H1 (cell line): Measurements from ENCODE around the gene UGT1A7. TPM values are rescaled to one million over a fixed set of nuclear protein-coding genes. Genes with fewer than 3 reads are reported as not detected.

Experiments
- CTCF ChIA-PET: fragments of 300-600 bp; sonication (Branson Sonifier 250); formaldehyde crosslinking; loops from one replicate; lab custom pipeline; 2021; ENCODE audit not compliant: partially characterized antibody; lab: Charles Lee
- POLR2A ChIA-PET: fragments of 300-600 bp; sonication (Branson Sonifier 250); formaldehyde crosslinking; loops from one replicate; lab custom pipeline; 2021; ENCODE audit warnings: inconsistent platforms; ENCODE audit not compliant: partially characterized antibody; lab: Charles Lee
- DNase-seq, 2 experiments: peaks; one replicate each; pipeline versions ENCODE4 v3.0.0 to v3.0.0-alpha.2; 2010 to 2022; ENCODE audit warnings: low spot score in 2 of 2, low read depth in 1 of 2, mixed read lengths in 1 of 2
- FAIRE-seq: peaks from 2 replicates; lab custom pipeline; 2011; peaks lifted over from hg19 to GRCh38; lab: Jason Lieb, UNC
- H2AFZ ChIP-seq: 2 replicates; pipeline ENCODE4 v1.8.1; 2012; ENCODE audit warnings: low read length, inconsistent platforms
- H2AK5ac ChIP-seq: 2 replicates; pipeline ENCODE4 v1.6.1; 2013; ENCODE audit warnings: low read depth, low read length
- H2BK120ac ChIP-seq: replicated peaks from 2 replicates; pipeline ENCODE3; 2013; ENCODE audit warnings: low read depth, low read length, inconsistent platforms
- H2BK12ac ChIP-seq: 2 replicates; pipeline ENCODE4 v1.6.1; 2013; ENCODE audit warnings: low read depth, low read length
- H2BK15ac ChIP-seq: 2 replicates; pipeline ENCODE4 v1.6.1; 2013; ENCODE audit warnings: low read length
- H2BK20ac ChIP-seq: 2 replicates; pipeline ENCODE4 v1.6.1; 2013; ENCODE audit warnings: low read length
- H2BK5ac ChIP-seq: 2 replicates; pipeline ENCODE4 v1.6.1; 2013; ENCODE audit warnings: low read depth, low read length
- H3K14ac ChIP-seq: 2 replicates; pipeline ENCODE4 v1.6.1; 2013; ENCODE audit warnings: inconsistent platforms; ENCODE audit not compliant: insufficient read length
- H3K18ac ChIP-seq: 2 replicates; pipeline ENCODE4 v1.6.1; 2013; ENCODE audit warnings: low read length; ENCODE audit errors: extremely low read depth
- H3K23ac ChIP-seq: 2 replicates; pipeline ENCODE4 v1.6.1; 2013; ENCODE audit warnings: inconsistent platforms; ENCODE audit not compliant: insufficient read length
- H3K23me2 ChIP-seq: 2 replicates; pipeline ENCODE4 v1.6.1; 2013; ENCODE audit warnings: low read depth, low read length
- H3K27ac ChIP-seq: 2 replicates; pipeline ENCODE4 v1.6.1; 2011; ENCODE audit warnings: low read depth, low read length, inconsistent platforms
- H3K27me3 ChIP-seq, 4 experiments: replicated peaks in 1 of 4; 1 replicate in 1 of 4; 2 replicates in 3 of 4; pipeline versions ENCODE4 v1.6.1 to v1.8.1; 2011 to 2013; ENCODE audit warnings: low read length in 3 of 4, mild to moderate bottlenecking in 3 of 4, inconsistent platforms in 2 of 4, mixed read lengths in 2 of 4, moderate library complexity in 1 of 4; ENCODE audit not compliant: control insufficient read depth in 3 of 4, insufficient read depth in 3 of 4; ENCODE audit errors: extremely low read depth in 1 of 4
- H3K36me3 ChIP-seq, 4 experiments: 2 replicates each; pipeline versions ENCODE4 v1.6.1 to v1.8.1; 2011 to 2013; ENCODE audit warnings: mild to moderate bottlenecking in 4 of 4, low read length in 3 of 4, moderate library complexity in 2 of 4, control low read depth in 1 of 4, inconsistent platforms in 1 of 4; ENCODE audit not compliant: insufficient read depth in 4 of 4, control insufficient read depth in 2 of 4
- H3K4ac ChIP-seq: replicated peaks from 2 replicates; pipeline ENCODE3; 2013; ENCODE audit warnings: low read length, low read depth, mixed read lengths, inconsistent platforms; ENCODE audit not compliant: insufficient read length
- H3K4me1 ChIP-seq, 4 experiments: replicated peaks in 1 of 4; 1 replicate in 1 of 4; 2 replicates in 3 of 4; pipeline versions ENCODE4 v1.6.1 to v1.8.1; 2011 to 2013; ENCODE audit warnings: low read length in 3 of 4, inconsistent platforms in 2 of 4, mixed read lengths in 1 of 4; ENCODE audit not compliant: insufficient read depth in 4 of 4, control insufficient read depth in 3 of 4
- H3K4me2 ChIP-seq, 2 experiments: 2 replicates each; pipeline versions ENCODE4 v1.6.1 to v1.8.1; 2011 to 2013; ENCODE audit warnings: low read depth in 2 of 2, low read length in 2 of 2, control low read depth in 1 of 2, inconsistent platforms in 1 of 2, mild to moderate bottlenecking in 1 of 2; ENCODE audit not compliant: insufficient read depth in 1 of 2
- H3K4me3 ChIP-seq, 4 experiments: fragments of 200-600, 300-600 bp in 1 of 4; sonication (generic), shearing (Covaris generic), sonication (Bioruptor Twin) in 1 of 4; 2 replicates each; pipeline versions ENCODE4 v1.5.1 to v1.8.1; 2011 to 2016; ENCODE audit warnings: low read length in 4 of 4, low read depth in 3 of 4, control low read depth in 2 of 4, inconsistent platforms in 2 of 4, mild to moderate bottlenecking in 2 of 4, mixed read lengths in 1 of 4, moderate library complexity in 1 of 4; ENCODE audit not compliant: insufficient read depth in 2 of 4; ENCODE audit errors: extremely low read depth in 1 of 4
- H3K56ac ChIP-seq: replicated peaks from 2 replicates; pipeline ENCODE3; 2013; ENCODE audit warnings: low read depth, mild to moderate bottlenecking, mixed read lengths, low read length, inconsistent platforms; ENCODE audit not compliant: insufficient read length
- H3K79me1 ChIP-seq: 2 replicates; pipeline ENCODE4 v1.6.1; 2013; ENCODE audit warnings: low read depth, low read length, control low read depth
- H3K79me2 ChIP-seq, 2 experiments: 2 replicates each; pipeline versions ENCODE4 v1.6.1 to v1.8.1; 2012 to 2013; ENCODE audit warnings: low read length in 2 of 2, mild to moderate bottlenecking in 2 of 2, inconsistent platforms in 1 of 2; ENCODE audit not compliant: insufficient read depth in 2 of 2, control insufficient read depth in 1 of 2
- H3K9ac ChIP-seq, 4 experiments: replicated peaks in 1 of 4; 1 replicate in 1 of 4; 2 replicates in 3 of 4; pipeline versions ENCODE4 v1.6.1 to v1.8.1; 2011 to 2013; ENCODE audit warnings: low read depth in 3 of 4, low read length in 3 of 4, control low read depth in 2 of 4, mild to moderate bottlenecking in 2 of 4, moderate library complexity in 2 of 4, inconsistent platforms in 1 of 4; ENCODE audit errors: extremely low read depth in 1 of 4
- H3K9me3 ChIP-seq, 2 experiments: 2 replicates each; pipeline versions ENCODE4 v1.6.1 to v1.8.1; 2012 to 2013; ENCODE audit warnings: mild to moderate bottlenecking in 2 of 2, moderate library complexity in 2 of 2, control low read depth in 1 of 2, inconsistent platforms in 1 of 2, low read depth in 1 of 2, low read length in 1 of 2, mixed read lengths in 1 of 2; ENCODE audit not compliant: insufficient read depth in 2 of 2
- H4K20me1 ChIP-seq, 2 experiments: replicated peaks in 1 of 2; 2 replicates each; pipeline versions ENCODE3 to v1.8.1; 2011 to 2013; ENCODE audit warnings: inconsistent platforms in 2 of 2, low read length in 2 of 2, mild to moderate bottlenecking in 1 of 2; ENCODE audit not compliant: insufficient read depth in 2 of 2, control insufficient read depth in 1 of 2
- H4K5ac ChIP-seq: 2 replicates; pipeline ENCODE4 v1.6.1; 2013; ENCODE audit warnings: low read length, low read depth, mixed read lengths, inconsistent platforms; ENCODE audit not compliant: insufficient read length
- H4K8ac ChIP-seq: 2 replicates; pipeline ENCODE4 v1.8.0; 2013; ENCODE audit warnings: mild to moderate bottlenecking, moderate library complexity, low read length, inconsistent platforms; ENCODE audit not compliant: insufficient read depth; ENCODE audit errors: extremely low read depth
- H4K91ac ChIP-seq: replicated peaks from 2 replicates; pipeline ENCODE3; 2013; ENCODE audit warnings: low read length, mixed read lengths, inconsistent platforms; ENCODE audit not compliant: insufficient read length
- CEBPB ChIP-seq: IDR thresholded peaks from 2 replicates; pipeline ENCODE4 v1.6.1; 2012; ENCODE audit warnings: low read depth, low read length
- NRF1 ChIP-seq: IDR thresholded peaks from 2 replicates; pipeline ENCODE4 v1.6.1; 2011; ENCODE audit warnings: mild to moderate bottlenecking, low read depth, low read length, improper control_type of control experiment
- POLR2A ChIP-seq, 2 experiments: IDR thresholded peaks; 1 replicate in 1 of 2; 2 replicates in 1 of 2; pipeline ENCODE4 v1.6.1; 2011; ENCODE audit warnings: low read depth in 2 of 2, low read length in 2 of 2, mild to moderate bottlenecking in 2 of 2; ENCODE audit errors: control extremely low read depth in 1 of 2
- SRF ChIP-seq: IDR thresholded peaks from 2 replicates; pipeline ENCODE4 v1.6.1; 2011; ENCODE audit warnings: mild to moderate bottlenecking, low read depth, low read length, moderate library complexity
- TAF1 ChIP-seq: IDR thresholded peaks from 2 replicates; pipeline ENCODE4 v1.6.1; 2011; ENCODE audit warnings: mild to moderate bottlenecking, low read depth, low read length
- TAF7 ChIP-seq: optimal IDR thresholded peaks from 2 replicates; pipeline ENCODE3; 2011; ENCODE audit warnings: low read depth, mild to moderate bottlenecking, inconsistent platforms, low read length, moderate library complexity, borderline replicate concordance
- WGBS, 2 experiments: shearing (Covaris generic) in 1 of 2; methylation state at CpG; one replicate each; pipeline versions ENCODE4 v1.1.6 to v1.1.7; 2013 to 2015; ENCODE audit warnings: low lambda C conversion rate in 2 of 2, mixed read lengths in 2 of 2, inconsistent platforms in 1 of 2, low coverage in 1 of 2, missing lambda C conversion rate in 1 of 2; ENCODE audit not compliant: insufficient replicate concordance in 2 of 2, insufficient coverage in 1 of 2, insufficient read length in 1 of 2; ENCODE audit errors: extremely low coverage in 1 of 2, missing lambda C conversion rate in 1 of 2; 5-methylcytosine and 5-hydroxymethylcytosine counted together
- polyA plus RNA-seq, 7 experiments: library from polyadenylated mRNA; depleted of rRNA in 3 of 7; stranded (reverse) in 5 of 7; unstranded in 2 of 7; fragments of >200 nt in 5 of 7; fragments of 200-250 nt in 2 of 7; gene quantifications; 1 replicate in 5 of 7; 2 replicates in 1 of 7; 4 replicates in 1 of 7; pipeline versions ENCODE4 v1.2.1 to v1.2.3, GENCODE V29; 2011 to 2013; ENCODE audit warnings: missing spikeins in 2 of 7, mixed read lengths in 2 of 7
- total RNA-seq: library from RNA; stranded (reverse); fragmentation: NEBNext Ultra II Directional; extraction: Animal tissue kit (Norgen Biotek cat#: 25700); gene quantifications from 2 replicates; pipeline ENCODE4 v1.2.1, GENCODE V29; 2021

UGT1A7 gene
- total and polyA plus RNA-seq, 2 of the 8 experiments (the other 6 are each of a cell fraction or from before 2014, with no cell fraction given) = not detected

DNA sequence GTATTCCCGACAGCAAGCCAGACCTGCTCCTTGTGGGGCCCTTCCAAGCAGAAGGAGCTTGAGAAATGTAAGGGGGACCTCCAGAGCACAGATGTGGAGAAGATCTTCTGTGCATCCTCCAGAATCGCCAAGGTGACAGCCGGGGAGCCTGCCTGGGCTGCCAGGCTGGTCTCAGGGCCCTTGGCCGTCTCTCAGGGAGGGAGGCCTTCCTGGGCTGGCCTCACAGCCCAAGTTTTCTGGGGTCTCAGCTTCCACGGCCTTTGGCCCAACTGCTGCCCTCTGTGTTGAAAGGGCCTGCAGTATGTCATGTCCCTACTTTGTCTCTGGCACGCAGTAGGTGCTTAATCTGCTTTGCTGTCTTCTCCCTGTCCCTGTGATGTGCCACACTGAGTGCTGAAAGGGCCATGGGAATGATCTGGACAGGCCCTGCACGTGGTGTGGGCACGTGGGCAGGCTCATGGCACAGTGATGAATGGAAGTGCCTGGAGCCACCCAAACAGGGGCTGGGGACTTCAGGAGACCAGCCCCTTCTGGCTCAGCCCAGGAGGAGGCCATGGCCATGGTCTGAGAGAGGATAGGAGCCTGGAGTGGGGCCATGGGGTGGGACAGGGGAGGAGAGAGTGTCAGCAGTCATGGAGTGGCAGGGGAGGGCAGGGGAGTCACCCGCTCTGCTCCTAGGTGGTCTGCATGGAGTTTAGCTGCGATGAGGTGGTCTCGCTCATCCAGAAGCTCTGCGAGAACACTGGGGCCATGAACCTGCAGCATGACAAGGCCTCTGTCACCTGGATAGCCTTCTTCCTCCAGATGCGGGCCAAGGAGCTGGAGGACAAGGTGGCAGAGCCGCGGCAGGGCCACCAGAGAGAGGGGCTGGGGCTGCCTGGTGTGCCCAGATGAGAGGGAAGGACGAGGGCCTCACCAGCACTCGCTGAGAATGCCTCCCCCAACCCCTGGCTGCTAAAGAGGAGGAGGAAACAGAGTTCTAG, 137.2 kb downstream of the UGT1A7 start:
- FAIRE-seq (no peak), DNase-seq (no peak)
- H2BK20ac ChIP-seq = no peak overlapping the region
- no peak overlapping the region for H3K4me3 ChIP-seq
- no peak overlapping the region for H3K56ac ChIP-seq
- no peaks in the 10 kb centered on the region for H3K79me2 ChIP-seq
- no peak overlapping the region for H3K18ac ChIP-seq
- no peak overlapping the region for H3K27ac ChIP-seq
- no peak overlapping the region for H4K5ac ChIP-seq
- H3K79me1 ChIP-seq = no peaks in the 10 kb centered on the region
- H2BK5ac ChIP-seq = no peak overlapping the region
- H3K9me3 ChIP-seq = no peaks in the 10 kb centered on the region
- ChIA-PET POLR2A (no interaction called here), CTCF (interaction anchor here (2.6 kb wide), 1 partner anchor 13 kb away, joined by 11 read pairs; no protein-coding TSS in a partner anchor)
- H3K14ac ChIP-seq = no peak overlapping the region
- no peak overlapping the region for H2BK12ac ChIP-seq
- H2BK15ac ChIP-seq = no peak overlapping the region
- H3K36me3 ChIP-seq = no peaks in the 10 kb centered on the region
- H3K9ac ChIP-seq = no peak overlapping the region
- H3K23me2 ChIP-seq = no peaks in the 10 kb centered on the region
- no peak overlapping the region for H2BK120ac ChIP-seq
- no peaks in the 10 kb centered on the region for H3K27me3 ChIP-seq
- no peak overlapping the region for H2AK5ac ChIP-seq
- no peak overlapping the region for H3K4ac ChIP-seq
- H3K4me1 ChIP-seq = no peaks in the 10 kb centered on the region
- H3K4me2 ChIP-seq = no peak overlapping the region
- H2AFZ ChIP-seq = no peak overlapping the region
- peak overlapping the region; percentile 2; the same call in 1 of the 2 replicates for H4K8ac ChIP-seq
- TF ChIP-seq NRF1 = no peak
- no peak for TF ChIP-seq TAF1
- no peak for TF ChIP-seq SRF
- no peak for TF ChIP-seq CEBPB
- no peak for TF ChIP-seq TAF7
- no peak for TF ChIP-seq POLR2A (IDR thresholded peaks at IDR 0.05; ENCODE audit: control extremely low read depth in 1 of 2, low read depth in 2 of 2, low read length in 2 of 2)
- 73% methylated on average over 15 of the region's 17 CpGs; no CpG with 5 or more reads in 1 of the 2 experiments for WGBS, 2 experiments
- H4K20me1 ChIP-seq = no peaks in the 10 kb centered on the region
- H3K23ac ChIP-seq = no peak overlapping the region
- H4K91ac ChIP-seq = no peak overlapping the region
